Activated T-helper 1 cell treated with anti-CD3 and anti-CD28 coated beads, Interleukin-2, amount 50 U/mL, for 16 hours (primary cell): ENCODE results near the gene CACNA1H.
"Not testable (repeated sequence)": the region's sequence is repeated elsewhere in the genome, so short reads cannot be mapped to it uniquely, and the experiment has no call there.

ENCODE experiments used
- DNase-seq, 2 donors: peaks; one replicate each; pipeline ENCODE4 v3.0.0-alpha.2; 2020; ENCODE audit warnings: low read depth in 1 of 2, low spot score in 1 of 2

CACNA1H gene

GRCh38 chr16:1264345-1265089 lies 111.6 kb downstream of the CACNA1H start:
- no peak for DNase-seq

GRCh38 chr16:1265090-1265630 lies 112.3 kb downstream of the CACNA1H start:
- DNase-seq: no peak

GRCh38 chr16:1265826-1266225 lies 112.9 kb downstream of the CACNA1H start:
- no peak for DNase-seq

- not testable (repeated sequence) for DNase-seq
These were observed 116.5 kb downstream of the CACNA1H start for GRCh38 chr16:1269418-1269817.

GRCh38 chr16:1271380-1271723 lies 118.4 kb downstream of the CACNA1H start:
- DNase-seq: no peak
